K562 (cell line): ENCODE data around the gene SERPINH1. TPM values are rescaled to one million over a fixed set of nuclear protein-coding genes. Genes with fewer than 3 reads are reported as not detected.

Experiments
- ARHGAP35 ChIP-seq: fragments of 450-650 bp; IDR thresholded peaks from 2 replicates; pipeline ENCODE4 v1.6.1; 2018; ENCODE audit not compliant: partially characterized antibody
- ELF2 ChIP-seq: fragments of 250-450 bp; sonication (Bioruptor Pico); IDR thresholded peaks from 2 replicates; pipeline ENCODE4 v1.5.0; 2021; ENCODE audit warnings: mild to moderate bottlenecking
- HOXB6 ChIP-seq: fragments of 250-450 bp; sonication (Bioruptor Pico); IDR thresholded peaks from 2 replicates; pipeline ENCODE4 v1.5.1; 2022; ENCODE audit warnings: mild to moderate bottlenecking, borderline replicate concordance
- LEF1 ChIP-seq: fragments of 450-650 bp; IDR thresholded peaks from 2 replicates; pipeline ENCODE4 v1.6.1; 2016; ENCODE audit warnings: mild to moderate bottlenecking
- NEUROD1 ChIP-seq: fragments of 150-350 bp; IDR thresholded peaks from 2 replicates; pipeline ENCODE4 v1.6.1; 2014; ENCODE audit warnings: borderline replicate concordance, low read length, low read depth; ENCODE audit not compliant: partially characterized antibody
- RBM15 ChIP-seq: fragments of 200-400 bp; formaldehyde crosslinking; IDR thresholded peaks from 2 replicates; pipeline ENCODE4 v1.6.1; 2018; ENCODE audit warnings: mild to moderate bottlenecking, low read length, moderate library complexity; ENCODE audit not compliant: insufficient read depth
- SMARCC2 ChIP-seq: fragments of 450-650 bp; IDR thresholded peaks from 2 replicates; pipeline ENCODE4 v1.6.1; 2017; ENCODE audit warnings: antibody characterized with exemption, moderate library complexity, mild to moderate bottlenecking, low read depth
- TFAM ChIP-seq: fragments of 250-450 bp; sonication (Bioruptor Pico); conservative IDR thresholded peaks from 2 replicates; pipeline ENCODE4 v1.5.0; 2021; ENCODE audit warnings: mild to moderate bottlenecking, moderate library complexity
- ZC3H8 ChIP-seq: fragments of 450-650 bp; IDR thresholded peaks from 2 replicates; pipeline ENCODE4 v1.6.1; 2017
- ZNF232 ChIP-seq: sonication (generic); formaldehyde crosslinking; IDR thresholded peaks from 2 replicates; pipeline ENCODE4 v1.8.0; 2022; ENCODE audit warnings: mild to moderate bottlenecking, missing genetic modification reagents
- ZNF384 ChIP-seq: IDR thresholded peaks from 2 replicates; pipeline ENCODE4 v1.6.1; 2012; ENCODE audit warnings: low read depth, low read length, improper control_type of control experiment
- ZNF561 ChIP-seq: fragments of 450-650 bp; formaldehyde crosslinking; conservative IDR thresholded peaks from 2 replicates; pipeline ENCODE4 v1.4.0; 2020; ENCODE audit warnings: mild to moderate bottlenecking, moderate library complexity
- polyA plus RNA-seq, 8 experiments: library from polyadenylated mRNA; depleted of rRNA in 4 of 8; stranded (reverse) in 5 of 8; unstranded in 3 of 8; fragments of >200 nt; fragmentation: Nextera tagmentation in 2 of 8; fragmentation: Illumina TruSeq in 1 of 8; extraction: Ambion mirVana in 2 of 8; extraction: Trizol in 1 of 8; gene quantifications; 2 replicates each; pipeline versions ENCODE4 v1.2.1 to v1.2.3, GENCODE V29; 2011 to 2014; ENCODE audit warnings: inconsistent platforms in 1 of 8, missing spikeins in 1 of 8
- total RNA-seq, 7 experiments: library from RNA; depleted of rRNA in 6 of 7; stranded (reverse); fragments of >200 nt in 6 of 7; fragmentation: Illumina TruSeq in 2 of 7; extraction: Trizol in 2 of 7; gene quantifications; 2 replicates each; pipeline versions ENCODE4 v1.2.1 to v1.2.3, GENCODE V29; 2011 to 2021; ENCODE audit warnings: low replicate concordance in 1 of 7
- TF ChIP-seq, protein P1 (sequence below): fragments of 250-450 bp; sonication (Bioruptor Pico); IDR thresholded peaks from 2 replicates; pipeline ENCODE4 v1.4.0; 2020; ENCODE audit warnings: mild to moderate bottlenecking, moderate library complexity, borderline replicate concordance
- TF ChIP-seq, protein P2 (sequence below): IDR thresholded peaks from 3 replicates; pipeline ENCODE4 v1.6.1; 2011; ENCODE audit warnings: borderline replicate concordance, mild to moderate bottlenecking, moderate library complexity; ENCODE audit not compliant: insufficient read length; ENCODE audit errors: extremely low read depth
- TF ChIP-seq, protein P3 (sequence below): fragments of 250-450 bp; sonication (Bioruptor Pico); IDR thresholded peaks from 2 replicates; pipeline ENCODE4 v1.8.0; 2022; ENCODE audit warnings: moderate library complexity, mild to moderate bottlenecking, inconsistent platforms

SERPINH1 gene
- total and polyA plus RNA-seq, 9 of the 15 experiments (the other 6 are each of a cell fraction or from before 2014, with no cell fraction given), result 2.8 to 106 (median 67.9) TPM

DNA sequence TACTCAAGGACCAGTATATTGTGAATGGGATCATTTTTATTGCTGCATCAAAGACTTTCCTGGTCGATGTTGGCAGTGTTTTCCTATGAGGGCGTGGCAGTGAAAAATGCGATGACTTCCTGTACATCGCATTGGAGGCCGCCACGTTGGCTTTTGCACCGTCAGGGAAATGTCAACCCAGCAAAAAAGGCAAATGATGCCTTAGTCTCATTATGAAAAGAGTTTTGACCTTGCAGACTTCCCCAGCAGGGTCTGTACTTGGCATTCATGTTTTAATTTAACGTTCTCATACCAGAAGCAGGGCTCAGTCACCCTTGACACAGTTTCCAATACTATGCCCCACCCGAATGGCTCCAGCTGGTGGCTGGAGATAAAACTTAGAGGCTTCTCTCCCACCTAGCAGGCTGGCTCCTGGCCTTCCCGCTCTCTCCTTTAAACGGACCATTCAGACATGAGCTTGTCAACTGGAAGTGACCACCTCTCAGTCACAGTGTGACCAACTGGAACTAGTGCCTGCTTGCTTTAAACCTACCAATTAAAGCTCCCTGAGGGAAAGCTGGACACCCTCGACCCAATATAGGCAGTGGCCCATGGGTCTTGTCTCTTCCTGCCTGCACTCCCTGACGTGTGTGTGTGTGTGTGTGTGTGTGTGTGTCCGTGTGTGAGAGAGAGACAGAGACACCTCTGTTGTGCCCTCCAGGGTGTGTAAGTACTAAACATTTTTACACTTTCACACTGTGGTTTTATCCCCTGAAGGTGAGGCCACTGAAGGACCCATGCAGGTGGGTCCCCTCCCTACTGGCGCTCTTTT lies 27.6 kb upstream of the SERPINH1 start (continued):
- TF ChIP-seq, protein P1, sequence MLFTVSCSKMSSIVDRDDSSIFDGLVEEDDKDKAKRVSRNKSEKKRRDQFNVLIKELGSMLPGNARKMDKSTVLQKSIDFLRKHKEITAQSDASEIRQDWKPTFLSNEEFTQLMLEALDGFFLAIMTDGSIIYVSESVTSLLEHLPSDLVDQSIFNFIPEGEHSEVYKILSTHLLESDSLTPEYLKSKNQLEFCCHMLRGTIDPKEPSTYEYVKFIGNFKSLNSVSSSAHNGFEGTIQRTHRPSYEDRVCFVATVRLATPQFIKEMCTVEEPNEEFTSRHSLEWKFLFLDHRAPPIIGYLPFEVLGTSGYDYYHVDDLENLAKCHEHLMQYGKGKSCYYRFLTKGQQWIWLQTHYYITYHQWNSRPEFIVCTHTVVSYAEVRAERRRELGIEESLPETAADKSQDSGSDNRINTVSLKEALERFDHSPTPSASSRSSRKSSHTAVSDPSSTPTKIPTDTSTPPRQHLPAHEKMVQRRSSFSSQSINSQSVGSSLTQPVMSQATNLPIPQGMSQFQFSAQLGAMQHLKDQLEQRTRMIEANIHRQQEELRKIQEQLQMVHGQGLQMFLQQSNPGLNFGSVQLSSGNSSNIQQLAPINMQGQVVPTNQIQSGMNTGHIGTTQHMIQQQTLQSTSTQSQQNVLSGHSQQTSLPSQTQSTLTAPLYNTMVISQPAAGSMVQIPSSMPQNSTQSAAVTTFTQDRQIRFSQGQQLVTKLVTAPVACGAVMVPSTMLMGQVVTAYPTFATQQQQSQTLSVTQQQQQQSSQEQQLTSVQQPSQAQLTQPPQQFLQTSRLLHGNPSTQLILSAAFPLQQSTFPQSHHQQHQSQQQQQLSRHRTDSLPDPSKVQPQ (CRISPR knock-in tag), result 0 out of 2 replicates have a peak, but pooled peaks have one; percentile 71
- TF ChIP-seq HOXB6 (CRISPR knock-in tag) (no peak), ZNF232 (CRISPR knock-in tag) (no peak), ELF2 (no peak), ZC3H8 (no peak), ZNF561 (CRISPR knock-in tag) (no peak), RBM15 (no peak), TFAM (CRISPR knock-in tag) (no peak), SMARCC2 (peak; percentile 85), ARHGAP35 (no peak), NEUROD1 (peak; percentile 87), LEF1 (peak; percentile 98), ZNF384 (0 out of 2 replicates have a peak, but pooled peaks have one; percentile 20)
- TF ChIP-seq, protein P2, sequence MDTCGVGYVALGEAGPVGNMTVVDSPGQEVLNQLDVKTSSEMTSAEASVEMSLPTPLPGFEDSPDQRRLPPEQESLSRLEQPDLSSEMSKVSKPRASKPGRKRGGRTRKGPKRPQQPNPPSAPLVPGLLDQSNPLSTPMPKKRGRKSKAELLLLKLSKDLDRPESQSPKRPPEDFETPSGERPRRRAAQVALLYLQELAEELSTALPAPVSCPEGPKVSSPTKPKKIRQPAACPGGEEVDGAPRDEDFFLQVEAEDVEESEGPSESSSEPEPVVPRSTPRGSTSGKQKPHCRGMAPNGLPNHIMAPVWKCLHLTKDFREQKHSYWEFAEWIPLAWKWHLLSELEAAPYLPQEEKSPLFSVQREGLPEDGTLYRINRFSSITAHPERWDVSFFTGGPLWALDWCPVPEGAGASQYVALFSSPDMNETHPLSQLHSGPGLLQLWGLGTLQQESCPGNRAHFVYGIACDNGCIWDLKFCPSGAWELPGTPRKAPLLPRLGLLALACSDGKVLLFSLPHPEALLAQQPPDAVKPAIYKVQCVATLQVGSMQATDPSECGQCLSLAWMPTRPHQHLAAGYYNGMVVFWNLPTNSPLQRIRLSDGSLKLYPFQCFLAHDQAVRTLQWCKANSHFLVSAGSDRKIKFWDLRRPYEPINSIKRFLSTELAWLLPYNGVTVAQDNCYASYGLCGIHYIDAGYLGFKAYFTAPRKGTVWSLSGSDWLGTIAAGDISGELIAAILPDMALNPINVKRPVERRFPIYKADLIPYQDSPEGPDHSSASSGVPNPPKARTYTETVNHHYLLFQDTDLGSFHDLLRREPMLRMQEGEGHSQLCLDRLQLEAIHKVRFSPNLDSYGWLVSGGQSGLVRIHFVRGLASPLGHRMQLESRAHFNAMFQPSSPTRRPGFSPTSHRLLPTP, result no peak
- TF ChIP-seq, protein P3, sequence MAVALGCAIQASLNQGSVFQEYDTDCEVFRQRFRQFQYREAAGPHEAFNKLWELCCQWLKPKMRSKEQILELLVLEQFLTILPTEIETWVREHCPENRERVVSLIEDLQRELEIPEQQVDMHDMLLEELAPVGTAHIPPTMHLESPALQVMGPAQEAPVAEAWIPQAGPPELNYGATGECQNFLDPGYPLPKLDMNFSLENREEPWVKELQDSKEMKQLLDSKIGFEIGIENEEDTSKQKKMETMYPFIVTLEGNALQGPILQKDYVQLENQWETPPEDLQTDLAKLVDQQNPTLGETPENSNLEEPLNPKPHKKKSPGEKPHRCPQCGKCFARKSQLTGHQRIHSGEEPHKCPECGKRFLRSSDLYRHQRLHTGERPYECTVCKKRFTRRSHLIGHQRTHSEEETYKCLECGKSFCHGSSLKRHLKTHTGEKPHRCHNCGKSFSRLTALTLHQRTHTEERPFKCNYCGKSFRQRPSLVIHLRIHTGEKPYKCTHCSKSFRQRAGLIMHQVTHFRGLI (CRISPR knock-in tag), result no peak
